Endothelial cell of umbilical vein (primary cell): ENCODE data around the gene CHST12. TPM values are rescaled to one million over a fixed set of nuclear protein-coding genes. Genes with fewer than 3 reads are reported as not detected.
A peak's percentile ranks its signal among the peaks of the same experiment; 100 is the strongest.

Experiments
- BruUV-seq: library from RNA; stranded (reverse); fragments of 400-500 nt; replicated peaks from 2 replicates; lab custom pipeline; 2021; lab: Mats Ljungman, UMichigan
- CTCF ChIA-PET: fragments of 300-600, 350-600 bp; sonication (Branson Sonifier 250); formaldehyde crosslinking; loops from one replicate; lab custom pipeline; 2021; ENCODE audit warnings: antibody characterized with exemption, inconsistent platforms; lab: Charles Lee
- POLR2A ChIA-PET: fragments of 300-600, 350-600 bp; sonication (Branson Sonifier 250); formaldehyde crosslinking; loops from one replicate; lab custom pipeline; 2021; ENCODE audit warnings: antibody characterized with exemption, inconsistent platforms; lab: Charles Lee
- DNase-seq: peaks from one replicate; pipeline ENCODE4 v3.0.0-alpha.2; 2011; ENCODE audit warnings: low read depth, low spot score
- FAIRE-seq: peaks from 2 replicates; lab custom pipeline; 2011; peaks lifted over from hg19 to GRCh38; lab: Jason Lieb, UNC
- H2AFZ ChIP-seq: 2 replicates; pipeline ENCODE4 v1.6.0; 2012; ENCODE audit warnings: low read depth, low read length, control low read depth, inconsistent platforms
- H3K27ac ChIP-seq: 2 replicates; pipeline ENCODE4 v1.5.1; 2011; ENCODE audit warnings: low read depth, mild to moderate bottlenecking, control low read depth, low read length, moderate library complexity; ENCODE audit not compliant: insufficient read depth
- H3K27me3 ChIP-seq, 2 experiments: 2 replicates each; pipeline versions ENCODE4 v1.6.0 to v1.6.1; 2011; ENCODE audit warnings: low read length in 2 of 2, mixed read lengths in 1 of 2; ENCODE audit not compliant: control insufficient read depth in 2 of 2, insufficient read depth in 2 of 2
- H3K36me3 ChIP-seq, 2 experiments: 2 replicates in 1 of 2; 3 replicates in 1 of 2; pipeline ENCODE4 v1.5.1; 2011; ENCODE audit warnings: low read length in 2 of 2, mild to moderate bottlenecking in 1 of 2, moderate library complexity in 1 of 2; ENCODE audit not compliant: control insufficient read depth in 2 of 2, insufficient read depth in 2 of 2; ENCODE audit errors: extremely low read depth in 1 of 2
- H3K4me1 ChIP-seq: 3 replicates; pipeline ENCODE4 v1.5.1; 2011; ENCODE audit warnings: mild to moderate bottlenecking, low read length; ENCODE audit not compliant: control insufficient read depth, insufficient read depth; ENCODE audit errors: extremely low read depth
- H3K4me2 ChIP-seq: 2 replicates; pipeline ENCODE4 v1.6.1; 2011; ENCODE audit warnings: low read length, control low read depth, mixed read lengths; ENCODE audit not compliant: insufficient read depth
- H3K4me3 ChIP-seq, 3 experiments: fragments of 200-600 bp in 1 of 3; sonication (generic), shearing (Covaris generic) in 1 of 3; replicated peaks in 1 of 3; 2 replicates each; pipeline ENCODE4 v1.5.1; 2011 to 2016; ENCODE audit warnings: control low read depth in 3 of 3, low read length in 3 of 3, mild to moderate bottlenecking in 2 of 3, inconsistent platforms in 1 of 3, low read depth in 1 of 3, moderate library complexity in 1 of 3; ENCODE audit not compliant: insufficient read depth in 1 of 3
- H3K79me2 ChIP-seq: 2 replicates; pipeline ENCODE4 v1.6.0; 2012; ENCODE audit warnings: low read length, inconsistent platforms; ENCODE audit not compliant: control insufficient read depth, insufficient read depth
- H3K9ac ChIP-seq: replicated peaks from 2 replicates; pipeline ENCODE3; 2011; ENCODE audit warnings: low read length, control low read depth; ENCODE audit not compliant: insufficient read depth; ENCODE audit errors: extremely low read depth
- H3K9me1 ChIP-seq: replicated peaks from 3 replicates; pipeline ENCODE4 v1.6.0; 2011; ENCODE audit warnings: mild to moderate bottlenecking, low read length; ENCODE audit not compliant: control insufficient read depth, insufficient read depth; ENCODE audit errors: extremely low read depth
- H3K9me3 ChIP-seq: replicated peaks from 2 replicates; pipeline ENCODE4 v1.5.1; 2012; ENCODE audit warnings: low read length, inconsistent platforms; ENCODE audit not compliant: control insufficient read depth, insufficient read depth
- H4K20me1 ChIP-seq: replicated peaks from 2 replicates; pipeline ENCODE3; 2011; ENCODE audit warnings: mild to moderate bottlenecking, low read length; ENCODE audit not compliant: control insufficient read depth, insufficient read depth; ENCODE audit errors: extremely low read depth
- CTCF ChIP-seq, 2 donors: IDR thresholded peaks; 1 replicate in 1 of 2; 2 replicates in 1 of 2; pipeline ENCODE4 v1.5.1; 2011; ENCODE audit warnings: low read length in 2 of 2, mild to moderate bottlenecking in 2 of 2, moderate library complexity in 2 of 2, control low read depth in 1 of 2, inconsistent platforms in 1 of 2, low read depth in 1 of 2; ENCODE audit not compliant: insufficient read depth in 1 of 2; ENCODE audit errors: extremely low read depth in 1 of 2
- MAX ChIP-seq: IDR thresholded peaks from 2 replicates; pipeline ENCODE4 v1.6.1; 2011; ENCODE audit not compliant: insufficient read depth, insufficient read length
- POLR2AphosphoS5 ChIP-seq: IDR thresholded peaks from 2 replicates; pipeline ENCODE4 v1.6.1; 2012; ENCODE audit warnings: low read depth, mild to moderate bottlenecking, control low read depth, low read length, moderate library complexity; ENCODE audit not compliant: insufficient read depth
- dilution Hi-C: fragments of 300-500 bp; cut with MboI; formaldehyde crosslinking; loops from one replicate; pipeline ENCODE4 v1.15.0; 2019; ENCODE audit warnings: low sequenced_read_pairs; ENCODE audit not compliant: extremely low pct_ligation_motif_present
- intact Hi-C: fragments of 100-400 bp; cut with micrococcal nuclease; formaldehyde crosslinking; loops from one replicate; pipeline ENCODE4 v1.10.0; 2022
- polyA plus RNA-seq, 4 experiments: library from polyadenylated mRNA; depleted of rRNA in 3 of 4; stranded (reverse) in 3 of 4; unstranded in 1 of 4; fragments of >200 nt; gene quantifications; 2 replicates each; pipeline versions ENCODE4 v1.2.1 to v1.2.3, GENCODE V29; 2011 to 2012; ENCODE audit warnings: missing spikeins in 1 of 4
- total RNA-seq: library from RNA; stranded (reverse); gene quantifications from 2 replicates; pipeline ENCODE4 v1.2.3, GENCODE V29; 2021

CHST12 gene
- total and polyA plus RNA-seq, 2 donors (not counting 3 experiments of a cell fraction or from before 2014, with no cell fraction given), result 30.2 to 52.6 TPM

GRCh38 chr7:2477447-2478398, 74.3 kb downstream of the CHST12 start:
- H3K9ac ChIP-seq, result no peak overlapping the region
- peak overlapping the region; percentile 78 for H2AFZ ChIP-seq
- H3K79me2 ChIP-seq, result no peaks in the 10 kb centered on the region
- H3K4me1 ChIP-seq, result no peaks in the 10 kb centered on the region
- DNase-seq (peak; percentile 53), FAIRE-seq (peak; percentile 80)
- no peak overlapping the region for H3K27ac ChIP-seq
- no peaks in the 10 kb centered on the region for H3K9me1 ChIP-seq
- peaks cover 0 to 4% of the 10 kb centered on the region in 2 experiments for H3K27me3 ChIP-seq
- CTCF ChIA-PET, result interaction anchor here (0.5 to 3.1 kb wide), 11 partner anchors 9 to 204 kb away, joined by 3 to 12 read pairs (median 3); no protein-coding TSS in a partner anchor
- H4K20me1 ChIP-seq, result no peaks in the 10 kb centered on the region
- H3K9me3 ChIP-seq, result no peaks in the 10 kb centered on the region
- H3K4me3 ChIP-seq, result no peak overlapping the region
- POLR2A ChIA-PET, result no interaction called here
- no peak overlapping the region for H3K4me2 ChIP-seq
- no TSS peak for BruUV-seq
- intact Hi-C loops (loop anchor here (1.0 to 10.0 kb wide), 5 partner anchors 43 to 204 kb away; partner anchors contain the start of genes BRAT1 and TTYH3), dilution Hi-C loops (no loop called here)
- H3K36me3 ChIP-seq, result no peaks in the 10 kb centered on the region
- TF ChIP-seq CTCF (IDR thresholded peaks at IDR 0.05; ENCODE audit: extremely low read depth in 1 of 2, insufficient read depth in 1 of 2, low read depth in 1 of 2, low read length in 2 of 2) (peak; percentile 81 to 95), POLR2AphosphoS5 (peak; percentile 23), MAX (no peak)
